CD4-positive, alpha-beta T cell treated with Interleukin-2 at 100 ng/mL for 4 hours (primary cell): Measurements from ENCODE around the gene MGST2.
"Not testable (repeated sequence)": the region's sequence is repeated elsewhere in the genome, so short reads cannot be mapped to it uniquely, and the experiment has no call there.

Experiments used
- DNase-seq: peaks from one replicate; pipeline ENCODE4 v3.0.0-alpha.2; 2020; ENCODE audit warnings: low spot score

MGST2 gene

DNA sequence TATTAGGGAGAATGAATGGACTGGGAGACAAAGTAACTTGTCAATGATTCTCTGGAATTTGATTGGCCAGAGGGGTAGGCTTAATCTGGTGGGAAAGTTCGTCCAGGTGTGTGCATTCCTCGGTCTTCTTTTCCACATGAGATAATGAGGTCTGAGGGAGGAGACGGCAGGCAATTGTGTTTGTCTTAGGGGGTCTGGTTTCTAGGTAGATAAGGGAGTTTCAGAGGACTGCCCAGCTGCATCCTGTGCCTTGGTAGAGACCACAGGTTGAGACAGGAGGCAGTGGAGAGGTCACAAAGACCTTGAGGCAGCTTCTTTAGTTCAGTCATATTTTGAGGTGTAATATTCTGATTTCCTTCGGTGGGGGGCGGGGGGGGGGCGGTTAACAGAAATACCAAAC, 4.3 kb downstream of the MGST2 start:
- DNase-seq: no peak

GRCh38 chr4:139670775-139671174, 5.2 kb downstream of the MGST2 start:
- no peak for DNase-seq

GRCh38 chr4:139672215-139672614, 6.6 kb downstream of the MGST2 start:
- no peak for DNase-seq

- no peak for DNase-seq
These were observed 7.1 kb downstream of the MGST2 start for GRCh38 chr4:139672732-139673131.

DNA sequence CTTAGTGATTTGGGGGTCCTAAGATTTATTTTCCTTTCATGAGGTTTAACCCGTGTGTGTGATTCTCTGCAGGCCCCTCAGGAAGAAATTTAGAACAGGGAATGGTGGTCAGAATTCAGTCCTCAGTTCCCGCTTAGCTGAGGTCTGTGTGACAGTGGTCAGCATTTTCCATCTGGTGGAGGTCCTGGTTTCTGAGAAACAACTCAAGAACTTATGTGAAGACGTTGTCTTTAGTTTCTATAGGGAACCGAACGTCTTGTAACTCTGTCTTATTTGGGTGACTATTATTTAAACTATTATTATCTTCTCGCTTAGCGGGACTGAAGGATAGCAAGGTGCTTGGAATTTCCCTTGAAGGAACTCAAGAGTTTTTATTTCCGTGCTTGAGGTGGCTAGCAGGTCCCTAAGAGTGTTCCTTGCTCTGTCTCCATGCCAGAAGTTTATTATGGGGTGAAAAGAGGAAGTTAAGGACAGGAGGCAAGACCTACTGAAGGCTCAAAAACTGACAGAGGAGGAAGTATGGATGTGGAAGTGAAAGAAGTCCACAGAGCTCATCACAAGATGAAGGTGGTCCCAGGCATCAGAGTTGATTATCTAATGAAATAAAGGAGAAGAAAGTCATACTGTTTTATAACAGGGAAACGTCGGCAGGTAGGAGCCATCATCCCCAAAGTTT, 9.4 kb downstream of the MGST2 start:
- no peak for DNase-seq

DNA sequence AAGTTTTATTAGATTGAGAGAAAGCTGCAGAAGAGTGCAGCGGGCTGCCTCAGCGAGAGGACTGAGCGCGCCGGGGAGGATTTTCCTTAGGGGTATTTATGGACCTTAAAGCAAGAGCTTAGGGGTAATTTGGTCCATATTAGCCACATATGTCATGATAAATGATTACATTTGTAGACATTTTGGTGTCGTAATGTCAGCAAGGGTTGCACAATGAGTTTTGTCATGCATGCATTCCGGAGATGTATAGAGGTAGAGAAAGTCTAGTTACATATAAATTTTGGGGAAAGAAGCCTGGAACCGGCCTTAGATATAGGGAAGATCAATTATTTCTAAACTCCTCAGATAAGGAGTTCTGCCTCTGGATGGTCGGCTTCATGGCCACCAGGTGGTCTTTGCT, 10.0 kb downstream of the MGST2 start:
- no peak for DNase-seq

- DNase-seq: no peak
These were observed 10.7 kb downstream of the MGST2 start for GRCh38 chr4:139676365-139676764.

GRCh38 chr4:139676913-139677585, 11.4 kb downstream of the MGST2 start:
- no peak for DNase-seq

DNA sequence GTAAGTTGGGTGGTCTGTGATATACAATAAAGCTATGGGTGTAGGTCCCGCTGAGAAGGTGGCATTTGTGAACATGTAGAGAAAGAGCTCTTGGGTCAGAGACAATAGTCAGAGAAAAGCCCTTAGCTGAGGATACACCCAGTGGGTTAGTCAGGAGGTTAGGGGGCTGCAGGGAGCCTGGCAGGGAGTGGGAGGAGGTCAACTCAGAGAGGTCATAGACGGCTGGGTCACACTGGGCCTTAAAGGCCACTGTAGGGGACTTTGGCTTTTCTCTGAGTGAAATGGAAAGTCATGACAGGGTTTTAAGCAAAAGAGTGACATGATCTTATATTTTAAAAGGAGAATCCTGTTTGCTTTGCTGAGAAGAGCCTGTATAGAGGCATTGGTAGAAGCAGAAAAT, 16.7 kb downstream of the MGST2 start:
- DNase-seq: no peak

DNA sequence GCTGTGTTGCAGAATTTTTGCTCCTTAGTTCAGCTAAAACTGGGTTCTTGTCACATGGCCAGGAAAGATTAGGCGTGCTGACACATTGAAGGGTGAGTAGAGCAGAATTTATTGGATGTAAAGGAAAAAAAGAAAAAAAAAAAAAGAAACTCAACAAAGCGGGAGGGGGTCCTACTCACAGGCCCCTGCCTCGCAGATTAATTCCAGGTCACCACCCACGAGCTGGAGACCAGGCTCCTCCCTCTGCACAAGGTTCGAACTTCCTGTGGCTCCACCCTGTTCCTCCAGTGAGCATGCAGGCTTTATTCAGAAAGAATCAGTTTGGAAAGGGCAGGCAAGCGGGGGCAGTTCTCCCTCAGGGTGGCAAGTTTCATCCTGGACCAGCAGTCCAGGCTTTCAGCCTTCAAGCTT, 17.1 kb downstream of the MGST2 start:
- DNase-seq: no peak

- no peak for DNase-seq
These were observed 18.7 kb downstream of the MGST2 start for GRCh38 chr4:139684351-139684750.

- no peak for DNase-seq
These were observed 19.6 kb downstream of the MGST2 start for GRCh38 chr4:139685180-139685579.

DNA sequence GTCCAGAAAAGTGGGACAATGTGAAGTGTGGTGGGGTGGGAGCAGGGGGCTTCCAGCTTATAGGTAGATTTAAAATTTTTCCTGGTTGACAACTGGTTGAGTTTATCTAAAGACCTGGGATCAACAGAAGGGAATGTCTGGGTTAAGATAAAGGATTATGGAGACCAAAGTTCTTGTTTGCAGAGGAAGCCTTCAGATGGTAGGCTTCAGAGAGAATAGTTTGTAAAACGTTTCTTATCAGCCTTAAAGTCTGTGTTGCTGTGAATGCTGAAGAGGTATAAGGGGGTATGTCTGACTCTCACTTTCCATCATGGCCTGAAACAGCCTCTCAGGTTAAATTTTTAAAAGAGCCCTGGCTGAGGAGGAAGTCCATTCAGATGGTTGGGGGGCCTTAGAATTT, 20.5 kb downstream of the MGST2 start:
- DNase-seq: no peak

- no peak for DNase-seq
These were observed 21.4 kb downstream of the MGST2 start for GRCh38 chr4:139686988-139687387.

DNA sequence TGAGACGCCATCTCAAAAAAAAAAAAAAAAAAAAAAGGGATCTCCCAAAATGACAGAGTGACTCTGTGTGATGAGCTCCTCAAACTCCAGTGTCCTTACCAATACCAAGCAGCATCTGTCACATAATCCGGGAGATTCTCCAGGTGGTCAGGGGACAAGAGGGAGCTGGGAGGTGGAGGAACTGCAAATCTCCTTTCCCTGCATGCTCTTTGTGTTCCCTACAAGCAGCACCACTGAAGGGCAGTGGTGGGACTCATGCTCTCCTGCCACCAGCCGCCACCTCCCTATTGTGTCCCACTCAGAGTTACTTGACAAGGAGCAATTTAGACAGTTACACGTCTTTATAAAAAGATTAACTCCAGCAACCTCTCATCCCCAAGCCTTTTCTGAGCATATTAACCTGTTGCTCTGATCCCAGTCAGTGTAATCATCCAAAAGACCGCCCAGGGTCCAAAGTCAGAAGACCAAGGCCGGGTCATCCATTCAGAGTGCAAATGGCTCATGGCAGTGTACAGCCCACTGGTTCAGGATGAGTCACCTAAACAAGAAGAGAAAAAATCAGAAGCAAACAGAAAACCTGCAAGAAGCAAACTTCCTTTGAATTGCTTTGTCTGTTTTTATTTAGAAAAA, 23.6 kb downstream of the MGST2 start:
- no peak for DNase-seq

DNA sequence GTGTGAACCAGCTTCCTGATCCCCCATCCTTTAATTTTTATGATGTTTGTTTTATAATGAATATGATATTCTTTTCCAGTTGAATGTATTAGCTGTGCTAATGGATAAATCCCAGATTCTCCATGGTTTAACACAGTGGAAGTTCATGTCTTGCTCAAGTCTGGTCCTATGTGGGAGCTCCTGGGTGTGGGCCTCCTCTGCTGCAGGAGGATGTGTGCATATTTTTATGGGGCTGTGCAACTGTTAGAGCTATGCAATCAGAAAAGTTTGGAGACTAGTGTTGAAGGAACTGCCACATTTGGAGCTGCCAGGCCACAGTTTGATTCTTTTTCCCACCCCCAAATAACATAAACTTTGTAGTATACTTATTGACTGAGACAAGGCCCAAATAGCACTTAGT, 24.8 kb downstream of the MGST2 start:
- DNase-seq: no peak

GRCh38 chr4:139692309-139693012, 26.8 kb downstream of the MGST2 start:
- no peak for DNase-seq

GRCh38 chr4:139694522-139695107, 29.0 kb downstream of the MGST2 start:
- no peak for DNase-seq

- no peak for DNase-seq
These were observed 30.9 kb downstream of the MGST2 start for GRCh38 chr4:139696491-139696890.

DNA sequence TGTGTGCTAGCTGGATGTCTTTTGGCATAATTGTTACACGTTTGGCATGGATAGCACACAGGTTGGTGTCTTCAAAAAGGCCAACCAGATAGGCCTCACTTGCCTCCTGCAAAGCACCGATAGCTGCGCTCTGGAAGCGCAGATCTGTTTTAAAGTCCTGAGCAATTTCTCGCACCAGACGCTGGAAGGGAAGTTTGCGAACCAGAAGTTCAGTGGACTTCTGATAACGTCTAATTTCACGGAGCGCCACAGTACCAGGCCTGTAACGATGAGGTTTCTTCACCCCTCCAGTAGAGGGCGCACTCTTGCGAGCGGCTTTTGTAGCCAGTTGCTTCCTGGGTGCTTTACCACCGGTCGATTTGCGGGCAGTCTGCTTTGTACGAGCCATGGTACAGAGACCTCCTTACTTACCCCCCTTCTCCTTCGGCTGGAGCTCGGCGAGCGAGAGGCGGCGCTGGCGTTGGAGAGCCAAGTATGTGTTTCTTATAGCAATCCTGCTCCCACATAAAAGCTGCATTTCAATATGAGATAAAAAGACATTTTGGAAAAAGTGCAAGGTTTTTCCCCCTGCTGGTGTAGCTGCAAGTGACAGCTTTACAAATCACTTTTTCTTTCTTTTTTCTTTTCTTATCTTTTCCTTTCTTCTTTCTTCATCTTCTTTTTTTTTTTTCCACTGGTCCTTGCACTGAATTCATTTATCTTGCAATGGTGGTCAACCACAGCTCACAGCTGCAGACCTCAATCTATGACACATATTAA, 32.7 kb downstream of the MGST2 start:
- DNase-seq: not testable (repeated sequence)

- DNase-seq: no peak
These were observed 34.9 kb downstream of the MGST2 start for GRCh38 chr4:139700568-139700967.
